ENCODE data around the gene FAM76A. TPM values are rescaled to one million over a fixed set of nuclear protein-coding genes. Genes with fewer than 3 reads are reported as not detected.
"Not testable (repeated sequence)": the region's sequence is repeated elsewhere in the genome, so short reads cannot be mapped to it uniquely, and the experiment has no call there.

The FAM76A gene
- 15.3 TPM for total RNA-seq
- long read RNA-seq, transcript FAM76A-204 (9 exons, 3,567 nt): major isoform, 16 of 32 reads
- long read RNA-seq, transcript FAM76A-203 (8 exons, 2,273 nt): minor isoform, 5 of 32 reads
- long read RNA-seq, partial matches to known transcripts: 4 of 32 reads
- long read RNA-seq, other reads (novel, unspliced or antisense): 6 of 32 reads

DNA sequence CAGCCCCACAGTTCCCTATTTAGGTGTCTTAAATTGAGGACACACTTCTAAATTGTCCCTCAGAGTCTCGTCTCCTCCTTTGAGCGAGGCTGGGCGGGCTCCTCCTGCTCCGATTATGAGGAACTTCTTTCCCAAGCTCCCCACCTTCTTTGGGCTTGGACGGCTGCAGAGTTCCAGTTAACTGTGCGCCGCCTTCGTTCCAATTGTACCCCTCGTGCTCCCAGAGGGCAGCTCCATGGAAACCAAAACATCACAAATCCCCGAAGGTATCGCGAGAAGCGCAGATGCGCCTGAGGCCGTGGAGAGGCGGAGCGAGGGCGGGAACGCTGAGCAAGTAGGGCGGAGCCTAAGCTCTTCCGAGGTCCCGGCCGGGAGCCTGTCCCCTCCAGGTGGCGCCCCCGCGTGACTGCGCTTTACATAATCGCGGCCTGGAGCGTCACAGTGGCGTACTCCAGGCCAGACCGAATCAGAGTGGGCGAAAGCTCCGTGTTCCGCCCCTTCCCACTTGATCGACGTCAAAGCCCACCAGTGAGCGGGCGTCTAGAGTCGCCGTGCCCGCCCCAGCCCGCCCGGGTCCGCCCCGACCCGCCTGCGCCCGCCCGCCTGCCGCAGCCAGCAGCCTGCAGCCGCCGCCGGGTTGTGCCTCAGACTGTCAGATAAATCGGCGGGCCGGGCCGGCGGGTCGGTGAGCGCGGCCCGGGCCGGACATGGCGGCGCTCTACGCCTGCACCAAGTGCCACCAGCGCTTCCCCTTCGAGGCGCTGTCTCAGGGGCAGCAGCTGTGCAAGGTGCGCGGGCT lies at the start of gene FAM76A:
Gene FAM76A (plus strand): TSS at position 588 of the 799 bp plus-strand sequence. CDS start 120 bp downstream, at position 708.
- peak; percentile 100 for DNase-seq (ENCODE audit: low spot score)

DNA sequence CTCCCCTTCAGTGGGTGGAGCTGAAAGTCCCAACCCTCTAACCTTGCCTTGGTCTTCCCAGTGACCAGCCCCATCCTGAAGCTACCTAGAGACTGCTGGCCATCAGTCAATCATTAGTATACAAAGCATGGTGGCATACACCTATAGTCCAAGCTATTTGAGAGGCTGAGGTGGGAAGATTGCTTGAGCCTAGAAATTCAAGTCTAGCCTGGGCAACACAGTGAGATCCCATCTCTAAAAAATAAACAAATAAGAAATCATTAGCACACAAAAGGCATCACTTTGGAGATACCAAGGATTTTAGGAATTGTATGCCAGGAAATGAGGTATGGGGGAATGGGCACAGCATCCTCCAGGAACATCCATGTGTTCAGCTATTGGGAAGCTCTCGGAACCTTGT lies 49.4 kb upstream of the FAM76A start:
- DNase-seq (ENCODE audit: low spot score): peak; percentile 1

DNA sequence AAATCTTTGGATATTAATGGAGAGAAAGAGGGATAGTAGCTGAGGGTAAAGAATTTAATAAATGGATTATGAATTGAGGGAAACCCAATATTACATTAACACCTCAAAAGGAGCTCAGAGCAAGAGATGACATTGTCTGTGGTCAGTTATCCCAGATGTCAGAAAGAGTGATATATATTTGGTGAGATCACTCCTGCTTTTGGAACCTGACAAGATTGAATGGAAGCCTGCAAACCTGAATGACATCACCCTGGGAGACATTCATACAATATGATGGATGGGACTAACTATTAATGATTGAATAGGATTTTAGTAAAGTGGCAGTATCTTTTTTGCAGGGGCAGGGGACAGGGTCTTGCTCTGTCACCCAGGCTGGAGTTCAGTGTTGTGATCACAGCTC lies 47.0 kb upstream of the FAM76A start:
- no peak for DNase-seq (ENCODE audit: low spot score)

DNA sequence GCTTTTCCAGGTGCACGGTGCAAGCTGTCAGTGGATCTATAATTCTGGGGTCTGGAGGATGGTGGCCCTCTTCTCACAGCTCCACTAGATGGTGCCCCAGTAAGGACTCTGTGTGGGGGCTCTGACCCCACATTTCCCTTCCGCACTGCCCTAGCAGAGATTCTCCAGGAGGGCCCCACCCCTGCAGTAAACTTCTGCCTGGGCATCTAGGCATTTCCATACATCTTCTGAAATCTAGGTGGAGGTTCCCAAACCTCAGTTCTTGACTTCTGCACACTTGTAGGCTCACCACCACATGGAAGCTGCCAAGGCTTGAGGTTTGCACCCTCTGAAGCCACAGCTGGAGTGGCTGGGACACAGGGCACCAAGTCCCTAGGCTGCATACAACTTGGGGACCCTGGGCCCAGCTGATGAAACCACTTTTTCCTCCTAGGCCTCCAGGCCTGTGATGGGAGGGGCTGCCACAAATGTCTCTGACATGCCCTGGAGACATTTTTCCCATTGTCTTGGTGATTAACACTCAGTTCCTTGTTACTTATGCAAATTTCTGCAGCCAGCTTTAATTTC lies 45.5 kb upstream of the FAM76A start:
- not testable (repeated sequence) for DNase-seq (ENCODE audit: low spot score)

DNA sequence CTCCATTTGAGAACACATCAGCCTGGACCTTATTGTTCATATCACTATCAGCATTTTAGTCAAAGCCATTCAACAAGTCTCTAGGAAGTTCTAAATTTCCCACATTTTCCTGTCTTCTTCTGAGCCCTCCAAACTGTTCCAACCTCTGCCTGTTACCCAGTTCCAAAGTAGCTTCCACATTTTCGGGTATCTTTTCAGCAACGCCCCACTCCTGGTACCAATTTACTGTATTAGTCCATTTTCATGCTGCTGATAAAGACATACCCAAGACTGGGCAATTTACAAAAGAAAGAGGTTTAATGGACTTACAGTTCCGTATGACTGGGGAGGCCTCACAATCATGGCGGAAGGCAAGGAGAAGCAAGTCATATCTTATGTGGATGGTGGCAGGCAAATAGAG lies 44.2 kb upstream of the FAM76A start:
- DNase-seq (ENCODE audit: low spot score): not testable (repeated sequence)

DNA sequence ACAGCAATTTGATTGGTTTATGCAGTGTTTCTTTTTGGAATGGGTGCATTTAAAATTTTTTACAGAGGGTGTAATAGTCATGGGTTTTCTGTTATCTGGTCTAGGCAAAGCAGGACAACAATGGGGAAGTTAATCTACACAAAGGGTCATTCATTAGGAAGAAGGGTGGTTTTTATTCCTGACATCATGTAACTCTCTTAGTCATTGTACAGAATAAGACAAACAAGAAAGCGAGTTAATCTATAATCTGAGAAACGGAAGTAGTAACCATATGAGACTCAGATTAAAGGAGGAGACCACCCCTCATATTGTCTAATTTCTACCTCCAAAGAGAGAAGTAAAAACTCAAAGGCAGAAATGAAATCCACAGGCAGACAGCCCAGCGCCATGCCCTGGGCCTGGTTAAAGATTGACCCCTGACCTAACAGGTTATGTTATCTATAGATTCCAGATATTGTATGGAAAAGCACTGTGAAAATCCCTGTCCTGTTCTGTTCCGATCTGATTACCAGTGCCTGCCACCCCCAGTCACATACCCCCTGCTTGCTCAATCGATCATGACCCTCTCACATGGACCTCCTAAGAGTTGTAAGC lies 43.3 kb upstream of the FAM76A start:
- no peak for DNase-seq (ENCODE audit: low spot score)

DNA sequence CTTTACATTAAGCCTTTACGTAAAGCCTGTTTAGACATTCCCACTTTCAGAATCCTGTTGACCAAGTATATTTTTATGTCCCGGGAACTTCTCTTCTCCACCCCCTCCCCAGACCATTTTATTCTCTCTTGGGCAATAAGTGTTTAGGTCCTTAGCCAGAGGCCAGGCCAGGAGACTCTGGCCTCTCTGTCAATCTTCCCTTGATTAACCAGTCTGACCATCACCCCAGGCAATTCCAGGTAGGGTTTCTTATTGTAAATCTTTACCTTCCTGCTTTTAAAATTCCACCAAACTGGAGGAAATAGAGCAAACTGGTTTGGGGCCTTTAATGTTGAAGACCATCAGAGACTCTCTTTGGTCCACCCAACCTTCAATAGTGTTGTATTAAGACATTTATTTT lies 41.6 kb upstream of the FAM76A start:
- DNase-seq (ENCODE audit: low spot score): no peak

DNA sequence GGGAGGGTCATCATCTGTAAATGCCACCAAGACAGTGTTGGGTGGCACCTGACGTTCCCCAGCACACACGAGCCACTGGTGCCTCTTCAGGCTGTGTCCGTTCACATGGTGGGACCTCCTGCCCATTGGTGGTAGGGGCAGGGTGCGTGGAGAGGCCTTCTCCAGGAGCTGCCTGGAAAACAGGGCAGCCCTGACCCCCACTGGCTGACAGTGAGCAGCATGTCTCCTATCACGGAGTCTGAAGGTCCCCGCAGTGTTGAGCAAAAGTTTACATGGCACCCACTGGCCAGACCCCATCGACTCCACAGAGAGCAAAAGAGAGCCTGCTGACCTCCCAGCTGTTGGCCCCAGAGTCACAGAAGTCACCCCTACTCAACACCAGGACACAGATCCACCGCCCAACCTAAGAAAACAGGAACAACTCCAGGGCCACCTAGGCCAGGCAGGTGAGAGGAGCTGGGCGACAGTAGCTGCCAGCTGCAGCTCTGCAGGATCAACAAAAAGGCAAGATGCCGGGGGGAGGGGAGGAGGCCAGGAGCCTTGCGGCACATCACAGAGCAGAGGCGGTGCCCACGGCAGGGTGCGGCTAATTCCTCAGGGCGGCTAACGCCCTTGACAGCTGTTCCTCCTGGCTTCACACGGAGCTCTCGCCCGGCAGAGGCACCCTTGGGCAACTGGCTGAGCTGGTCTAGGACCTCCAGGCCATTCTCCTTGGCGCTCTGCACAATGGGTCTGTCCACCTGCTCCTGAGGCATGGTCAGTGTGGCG lies 39.4 kb upstream of the FAM76A start:
- no peak for DNase-seq (ENCODE audit: low spot score)

DNA sequence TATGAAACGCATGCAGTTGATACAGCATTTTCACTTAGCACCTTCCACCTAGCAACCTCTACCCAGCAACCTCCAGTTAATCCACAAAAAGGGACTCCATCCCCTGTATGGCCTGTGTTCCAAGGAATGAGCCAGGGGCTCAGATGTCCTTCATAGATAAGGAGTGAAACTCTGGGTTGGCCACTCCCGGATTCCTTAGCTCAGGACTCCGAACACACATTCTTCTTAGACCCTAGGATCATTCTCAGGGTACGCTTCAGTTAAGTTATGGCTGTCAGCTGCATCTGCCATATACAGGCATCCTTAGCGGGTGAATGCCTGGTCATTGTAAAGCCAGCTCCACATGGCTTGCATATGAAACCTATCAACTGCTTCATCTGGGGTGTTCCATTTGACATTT lies 37.9 kb upstream of the FAM76A start:
- DNase-seq (ENCODE audit: low spot score): no peak

DNA sequence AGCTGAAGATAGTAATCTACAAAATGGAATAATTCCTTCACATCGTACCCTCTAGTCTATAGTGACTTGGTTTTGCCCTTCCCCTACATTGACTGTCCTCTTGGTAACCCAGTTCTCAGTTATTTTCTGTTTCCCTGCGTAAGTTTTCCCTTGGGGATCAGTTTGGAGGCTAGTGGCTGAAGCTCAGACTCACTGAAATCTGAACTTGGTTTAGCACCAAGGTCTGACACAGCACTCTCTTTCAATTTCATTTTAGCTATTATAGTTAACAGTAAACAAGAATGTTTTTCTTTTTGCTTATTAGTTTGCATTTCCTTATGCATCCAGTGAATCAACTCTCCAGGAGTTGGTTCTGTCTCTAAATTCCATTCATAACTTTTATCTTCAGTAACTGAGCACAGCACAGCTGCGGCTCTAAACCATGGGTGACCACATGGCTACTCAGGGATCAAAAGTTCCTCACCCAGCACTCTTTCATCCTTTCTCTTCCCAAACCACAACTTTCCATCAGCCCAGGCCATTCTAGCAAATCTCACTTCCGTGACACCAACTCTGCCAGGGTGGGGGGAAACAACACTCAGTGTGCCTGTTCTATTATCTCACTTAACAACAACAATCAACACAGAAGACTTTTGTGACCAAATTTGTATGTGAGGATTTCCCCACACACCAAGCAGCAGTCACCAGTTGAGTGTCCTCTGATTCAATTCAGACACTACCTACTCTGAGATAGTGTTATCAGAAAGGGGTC lies 36.2 kb upstream of the FAM76A start:
- DNase-seq (ENCODE audit: low spot score): no peak

DNA sequence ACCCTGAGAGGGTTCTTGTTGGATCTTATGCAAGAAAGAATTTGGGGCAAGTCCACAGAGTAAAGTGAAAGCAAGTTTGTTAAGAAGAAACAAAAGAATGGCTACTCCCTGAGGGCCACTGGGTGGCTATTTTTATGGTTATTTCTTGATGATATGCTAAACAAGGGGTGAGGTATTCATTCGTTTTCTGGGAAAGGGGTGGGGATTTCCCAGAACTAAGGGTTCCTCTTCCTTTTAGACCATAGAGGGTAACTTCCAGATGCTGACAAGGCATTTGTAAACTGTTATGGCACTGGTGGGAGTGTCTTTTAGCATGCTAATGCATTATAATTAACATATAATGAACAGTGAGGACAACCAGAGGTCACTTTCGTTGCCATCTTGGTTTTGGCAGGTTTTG lies 35.6 kb upstream of the FAM76A start:
- DNase-seq (ENCODE audit: low spot score): no peak

DNA sequence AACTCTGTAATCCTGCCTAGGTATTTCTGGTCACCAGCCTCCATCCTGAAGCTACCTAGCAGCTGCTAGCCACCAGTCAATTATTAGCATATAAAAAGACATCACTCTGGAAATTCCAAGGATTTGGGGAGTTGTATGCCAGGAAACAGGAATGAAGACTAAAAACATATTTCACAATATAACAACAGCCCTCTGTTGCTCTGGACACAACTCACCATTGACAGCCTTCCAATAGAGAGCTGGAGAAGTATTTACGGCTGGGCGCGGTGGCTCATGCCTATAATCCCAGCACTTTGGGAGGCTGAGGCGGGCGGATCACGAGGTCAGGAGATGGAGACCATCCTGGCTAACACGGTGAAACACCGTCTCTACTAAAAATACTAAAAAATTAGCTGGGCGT lies 28.9 kb upstream of the FAM76A start:
- not testable (repeated sequence) for DNase-seq (ENCODE audit: low spot score)

DNA sequence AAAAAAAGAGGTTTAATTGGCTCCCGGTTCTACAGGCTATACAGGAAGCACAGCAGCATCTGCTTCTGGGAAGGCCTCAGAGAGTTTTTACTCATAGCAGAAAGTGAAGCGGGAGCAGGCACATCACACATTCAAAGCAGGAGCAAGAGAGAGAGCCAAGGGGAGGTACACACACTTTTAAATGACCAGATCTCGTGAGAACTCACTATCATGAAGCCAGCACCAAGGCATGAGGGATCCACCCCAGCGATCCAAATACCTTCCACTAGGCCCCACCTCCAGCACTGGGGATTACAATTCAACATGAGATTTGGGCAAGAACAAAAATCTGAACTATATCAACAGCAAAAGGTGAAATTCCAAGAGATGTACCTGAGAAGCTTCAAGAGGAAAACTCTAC lies 20.8 kb upstream of the FAM76A start:
- no peak for DNase-seq (ENCODE audit: low spot score)

DNA sequence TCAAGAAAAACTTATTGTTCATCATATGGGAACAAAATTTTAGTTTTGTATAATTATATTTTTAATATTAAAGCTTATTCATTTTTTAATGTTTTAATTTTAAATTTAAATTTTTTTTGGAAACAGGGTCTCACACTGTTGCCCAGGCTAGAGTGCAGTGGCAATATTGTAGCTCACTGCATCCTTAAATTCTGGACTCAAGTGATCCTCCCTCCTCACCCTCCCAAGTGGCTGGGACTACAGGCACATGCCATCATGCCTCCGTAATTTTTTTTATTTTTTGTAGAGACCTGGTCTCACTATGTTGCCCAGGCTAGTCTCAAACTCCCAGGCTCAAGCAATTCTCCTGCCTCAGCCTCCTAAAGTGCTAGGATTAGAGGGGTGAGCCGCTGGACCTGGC lies 20.2 kb upstream of the FAM76A start:
- DNase-seq (ENCODE audit: low spot score): no peak

DNA sequence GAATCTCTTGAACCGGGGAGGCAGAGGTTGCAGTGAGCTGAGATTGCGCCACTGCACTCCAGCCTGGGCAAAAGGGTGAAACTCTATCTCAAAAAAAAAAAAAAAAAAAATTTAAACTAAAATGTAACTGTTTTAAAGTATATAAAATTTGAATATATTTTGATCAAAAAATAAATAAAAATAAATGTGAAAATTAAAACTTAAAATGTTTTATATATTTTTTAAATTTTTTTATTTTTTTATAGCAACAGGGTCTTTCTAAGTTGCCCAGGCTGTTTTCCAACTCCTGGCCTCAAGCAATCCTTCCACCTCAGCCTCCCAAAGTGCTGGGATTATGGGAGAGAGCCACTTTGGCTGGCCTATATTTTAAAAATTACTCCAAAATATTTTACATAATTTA lies 15.2 kb upstream of the FAM76A start:
- DNase-seq (ENCODE audit: low spot score): no peak

DNA sequence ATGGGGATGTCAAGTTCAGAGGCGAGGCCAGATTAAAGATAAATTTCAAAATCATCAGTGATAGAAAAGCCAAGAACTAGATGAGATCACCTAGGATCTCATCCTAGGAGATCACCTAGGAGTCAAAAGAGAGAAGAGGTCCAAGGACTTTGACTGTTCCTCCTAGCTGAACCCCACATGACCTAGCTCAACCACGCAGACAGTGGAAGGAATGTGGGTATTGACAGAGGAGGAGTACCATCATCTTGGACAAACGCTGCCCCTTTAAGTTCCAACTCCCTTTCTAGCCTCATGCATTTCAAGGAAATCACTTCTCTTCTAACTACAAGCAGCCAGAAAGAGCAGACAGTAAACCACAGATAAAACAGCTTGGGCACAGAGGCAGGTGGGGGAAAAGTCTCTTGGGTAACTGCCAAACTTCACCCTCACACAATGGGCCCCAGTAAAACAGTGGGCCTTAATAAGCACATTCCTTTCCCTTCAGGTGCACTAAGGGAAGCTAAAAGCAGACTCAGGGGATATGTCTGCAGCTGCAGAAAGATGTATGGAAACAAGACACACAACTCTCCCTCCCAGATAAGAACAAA lies 12.5 kb upstream of the FAM76A start:
- no peak for DNase-seq (ENCODE audit: low spot score)

DNA sequence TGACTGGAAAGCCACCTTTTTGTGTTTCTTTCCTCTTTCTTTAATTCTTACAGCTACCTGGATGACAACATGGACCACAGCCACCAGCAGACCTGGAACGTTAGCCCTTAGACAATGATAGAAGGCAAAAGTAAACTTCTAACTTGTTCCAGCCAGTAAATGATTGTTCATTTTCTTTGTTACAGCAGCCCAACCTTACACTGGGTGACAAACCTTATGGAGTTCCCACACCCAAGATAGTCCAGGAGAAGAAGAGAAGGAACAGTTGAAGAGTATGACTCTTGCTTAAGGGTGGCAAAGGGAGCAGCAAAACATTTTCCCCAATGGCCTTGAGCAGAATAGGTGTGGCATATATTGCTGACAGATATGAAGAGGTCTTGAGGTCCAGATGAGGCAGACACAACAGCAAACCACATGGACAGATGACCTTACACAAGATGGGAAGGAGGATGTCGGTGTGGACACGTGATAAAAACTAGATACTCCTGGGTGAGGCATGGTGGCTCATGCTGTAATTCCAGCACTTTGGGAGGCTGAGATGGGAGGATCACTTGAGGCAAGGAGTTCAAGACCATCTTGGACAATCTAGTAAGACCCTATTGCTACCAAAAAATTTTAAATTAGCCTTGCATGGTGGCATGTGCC lies 11.8 kb upstream of the FAM76A start:
- DNase-seq (ENCODE audit: low spot score): no peak

DNA sequence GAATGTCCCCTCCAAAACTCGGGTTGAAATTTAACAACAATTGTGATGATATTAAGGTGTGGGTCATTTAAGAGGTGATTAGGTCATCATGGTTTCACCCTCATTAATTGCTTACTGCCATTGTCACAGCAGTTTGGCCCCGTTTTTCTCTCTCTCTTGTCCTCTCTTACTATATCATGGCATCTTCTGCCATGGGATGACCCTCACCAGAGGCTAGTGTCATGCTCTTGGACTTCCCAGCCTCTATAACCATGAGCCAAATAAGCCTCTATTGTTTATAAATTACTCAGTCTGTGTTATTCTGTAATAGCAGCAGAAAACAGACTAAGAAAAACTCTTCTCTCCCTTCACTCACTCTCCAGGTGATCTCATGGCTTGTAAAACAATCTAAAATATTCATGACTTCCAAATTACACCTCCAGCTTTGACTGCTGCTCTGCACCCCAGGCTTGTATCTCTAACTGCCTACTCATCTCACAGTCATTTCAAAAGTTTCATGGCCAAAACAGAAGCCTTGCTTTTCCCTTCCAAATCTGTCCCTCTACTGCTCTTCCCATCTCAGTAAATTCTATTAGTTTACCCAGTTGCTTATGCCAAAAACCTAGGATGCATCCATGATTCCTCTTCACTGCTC lies 9.4 kb upstream of the FAM76A start:
- DNase-seq (ENCODE audit: low spot score): no peak

Measured in mesenteric fat pad (tissue), 1 donor.